PC-3 (cell line): ENCODE results near the gene TBX3. TPM values are rescaled to one million over a fixed set of nuclear protein-coding genes. Genes with fewer than 3 reads are reported as not detected.

Source experiments
- ATAC-seq: fragments of 200-7000 bp; cut with Tn5 transposase; 2 replicates; pipeline ENCODE4 v1.9.1; 2020; ENCODE audit warnings: mild to moderate bottlenecking, moderate library complexity
- BruUV-seq: library from RNA; stranded (reverse); fragments of 400-500 nt; replicated peaks from 2 replicates; lab custom pipeline; 2021; lab: Mats Ljungman, UMichigan
- CTCF ChIA-PET: fragments of 300-600 bp; sonication (Branson Sonifier 250); formaldehyde crosslinking; loops from one replicate; lab custom pipeline; 2022; ENCODE audit warnings: antibody characterized with exemption; lab: Charles Lee
- POLR2A ChIA-PET: fragments of 300-600 bp; sonication (Branson Sonifier 250); formaldehyde crosslinking; loops from one replicate; lab custom pipeline; 2022; ENCODE audit warnings: antibody characterized with exemption; ENCODE audit not compliant: unreplicated experiment; lab: Charles Lee
- DNase-seq: peaks from one replicate; pipeline ENCODE4 v3.0.0-alpha.2; 2015
- H2AFZ ChIP-seq: fragments of 300-600 bp; sonication (generic); 2 replicates; pipeline ENCODE4 v1.6.0; 2016; ENCODE audit warnings: antibody characterized with exemption, low read length
- H3F3A ChIP-seq: fragments of 300-600 bp; sonication (generic); one replicate; pipeline ENCODE4 v1.6.0; 2017; ENCODE audit warnings: antibody characterized with exemption, low read length, control low read depth, mild to moderate bottlenecking; ENCODE audit not compliant: unreplicated experiment
- H3K27ac ChIP-seq: fragments of 300-600 bp; sonication (generic); 2 replicates; pipeline ENCODE4 v1.5.1; 2016; ENCODE audit warnings: mild to moderate bottlenecking, low read length
- H3K27me3 ChIP-seq: fragments of 300-600 bp; sonication (generic); 2 replicates; pipeline ENCODE4 v1.6.1; 2016; ENCODE audit warnings: low read length, mixed read lengths
- H3K36me3 ChIP-seq: fragments of 300-600 bp; sonication (generic); 2 replicates; pipeline ENCODE4 v1.6.1; 2016; ENCODE audit warnings: low read depth, mixed run types, low read length, mixed read lengths
- H3K4me1 ChIP-seq: fragments of 300-600 bp; sonication (generic); 2 replicates; pipeline ENCODE4 v1.5.1; 2016; ENCODE audit warnings: low read length; ENCODE audit not compliant: insufficient read depth
- H3K4me2 ChIP-seq: fragments of 300-600 bp; sonication (generic); 2 replicates; pipeline ENCODE4 v1.6.0; 2016; ENCODE audit warnings: low read length
- H3K4me3 ChIP-seq: fragments of 300-600 bp; sonication (generic); 2 replicates; pipeline ENCODE4 v1.5.1; 2016; ENCODE audit warnings: mild to moderate bottlenecking, low read length, mixed read lengths
- H3K79me2 ChIP-seq: fragments of 300-600 bp; sonication (generic); 2 replicates; pipeline ENCODE4 v1.6.1; 2017; ENCODE audit warnings: low read length, mixed read lengths
- H3K9ac ChIP-seq: fragments of 300-600 bp; sonication (generic); 2 replicates; pipeline ENCODE4 v1.6.0; 2016; ENCODE audit warnings: mild to moderate bottlenecking, low read length
- H3K9me2 ChIP-seq: fragments of 300-600 bp; sonication (generic); replicated peaks from 2 replicates; pipeline ENCODE4 v1.6.1; 2016; ENCODE audit warnings: mixed run types, low read length, mixed read lengths
- H3K9me3 ChIP-seq: fragments of 300-600 bp; sonication (generic); 2 replicates; pipeline ENCODE4 v1.6.1; 2016; ENCODE audit warnings: low read length, mixed read lengths
- H4K20me1 ChIP-seq: fragments of 300-600 bp; sonication (generic); 2 replicates; pipeline ENCODE4 v1.6.1; 2016; ENCODE audit warnings: low read length, mixed read lengths
- CTCF ChIP-seq: fragments of 300-600 bp; sonication (generic); conservative IDR thresholded peaks from 2 replicates; pipeline ENCODE4 v1.5.1; 2017; ENCODE audit warnings: antibody characterized with exemption, low read depth, mild to moderate bottlenecking, low read length
- EZH2 ChIP-seq: fragments of 300-600 bp; sonication (generic); IDR thresholded peaks from one replicate; pipeline ENCODE4 v1.6.1; 2017; ENCODE audit warnings: antibody characterized with exemption, mild to moderate bottlenecking, low read length; ENCODE audit not compliant: unreplicated experiment
- EZH2phosphoT487 ChIP-seq: fragments of 300-600 bp; sonication (generic); IDR thresholded peaks from 2 replicates; pipeline ENCODE4 v1.6.1; 2018; ENCODE audit warnings: mild to moderate bottlenecking, antibody characterized with exemption, low read length, borderline replicate concordance
- intact Hi-C: fragments of 100-400 bp; cut with micrococcal nuclease; formaldehyde crosslinking; loops from 2 replicates; pipeline ENCODE4 v1.9.0; 2023
- total RNA-seq: library from RNA; depleted of rRNA; stranded (reverse); fragments of >200 nt; gene quantifications from 2 replicates; pipeline ENCODE4 v1.2.3, GENCODE V29; 2014

TBX3 gene
- total RNA-seq, 1 experiment from 2014 or later = 89.4 TPM

- ChIA-PET CTCF (no interaction called here), POLR2A (no interaction called here)
- no peaks in the 10 kb centered on the region for H3K27me3 ChIP-seq
- peaks cover 43% of the 10 kb centered on the region for H3K79me2 ChIP-seq
- H3K4me2 ChIP-seq = no peak overlapping the region
- no peaks in the 10 kb centered on the region for H3F3A ChIP-seq
- H3K9me2 ChIP-seq = no peaks in the 10 kb centered on the region
- H3K4me1 ChIP-seq = peaks cover 27% of the 10 kb centered on the region
- DNase-seq = no peak
- intact Hi-C loops = no loop called here
- H3K9ac ChIP-seq = no peak overlapping the region
- no peak overlapping the region for H3K27ac ChIP-seq
- H3K9me3 ChIP-seq = no peaks in the 10 kb centered on the region
- peaks cover 9% of the 10 kb centered on the region for H4K20me1 ChIP-seq
- BruUV-seq = no TSS peak
- H2AFZ ChIP-seq = no peak overlapping the region
- H3K4me3 ChIP-seq = no peak overlapping the region
- no peaks in the 10 kb centered on the region for H3K36me3 ChIP-seq
- TF ChIP-seq EZH2phosphoT487 (no peak), EZH2 (no peak), CTCF (no peak)
- no peak for ATAC-seq
These were observed 3.8 kb upstream of the TBX3 start for GRCh38 chr12:114687802-114688201.

- H3K27me3 ChIP-seq = no peaks in the 10 kb centered on the region
- H3K9me2 ChIP-seq = no peaks in the 10 kb centered on the region
- TF ChIP-seq CTCF (no peak), EZH2 (no peak), EZH2phosphoT487 (no peak)
- no peak for ATAC-seq
- BruUV-seq = no TSS peak
- H3K9me3 ChIP-seq = no peaks in the 10 kb centered on the region
- no peak overlapping the region for H3K9ac ChIP-seq
- CTCF ChIA-PET = no interaction called here
- peaks cover 27% of the 10 kb centered on the region for H3K4me1 ChIP-seq
- H4K20me1 ChIP-seq = peaks cover 17% of the 10 kb centered on the region
- intact Hi-C loops = no loop called here
- POLR2A ChIA-PET = interaction anchor here (0.6 kb wide), 1 partner anchor 85 kb away, joined by 7 read pairs; no protein-coding TSS in a partner anchor
- H3K4me3 ChIP-seq = no peak overlapping the region
- H3K79me2 ChIP-seq = peaks cover 48% of the 10 kb centered on the region
- peaks cover 7% of the 10 kb centered on the region for H3K36me3 ChIP-seq
- H3F3A ChIP-seq = no peaks in the 10 kb centered on the region
- H3K4me2 ChIP-seq = no peak overlapping the region
- no peak overlapping the region for H3K27ac ChIP-seq
- DNase-seq = no peak
- no peak overlapping the region for H2AFZ ChIP-seq
These were observed 3.0 kb upstream of the TBX3 start for GRCh38 chr12:114686773-114687500.

- Histone ChIP-seq H3K9me2 (no peaks in the 10 kb centered on the region), H4K20me1 (peaks cover 23% of the 10 kb centered on the region), H3K4me1 (peaks cover 24% of the 10 kb centered on the region), H3K9me3 (no peaks in the 10 kb centered on the region), H3K27ac (no peak overlapping the region), H3K79me2 (peaks cover 48% of the 10 kb centered on the region), H3K4me2 (no peak overlapping the region), H3K36me3 (peaks cover 12% of the 10 kb centered on the region), H3K4me3 (no peak overlapping the region), H2AFZ (no peak overlapping the region), H3K9ac (no peak overlapping the region), H3K27me3 (no peaks in the 10 kb centered on the region), H3F3A (no peaks in the 10 kb centered on the region)
- ChIA-PET CTCF (no interaction called here), POLR2A (no interaction called here)
- DNase-seq = no peak
- intact Hi-C loops = no loop called here
- ATAC-seq = no peak
- TF ChIP-seq CTCF (no peak), EZH2phosphoT487 (no peak), EZH2 (no peak)
- no TSS peak for BruUV-seq
These were observed 2.4 kb upstream of the TBX3 start for GRCh38 chr12:114686426-114686772.
